Measurements from ENCODE around the gene ELMO1. TPM values are rescaled to one million over a fixed set of nuclear protein-coding genes. Genes with fewer than 3 reads are reported as not detected.

Gene ELMO1
- polyA plus RNA-seq, 1 experiment = not detected

GRCh38 chr7:36881233-36881874 lies 567.3 kb downstream of the ELMO1 start:
- CTCF ChIA-PET = no interaction called here
- POLR2A ChIA-PET = no interaction called here
- TF ChIP-seq CTCF (IDR thresholded peaks at IDR 0.05; ENCODE audit: insufficient read depth, low read depth, low read length) = no peak
- no peak overlapping the region for H3K4me3 ChIP-seq (ENCODE audit: low read depth, low read length)
- H3K36me3 ChIP-seq (ENCODE audit: control insufficient read depth, insufficient read depth, low read length) = no peaks in the 10 kb centered on the region
- no peaks in the 10 kb centered on the region for H3K27me3 ChIP-seq (ENCODE audit: control insufficient read depth, insufficient read depth, low read length)
- DNase-seq (ENCODE audit: low read depth) = no peak

GRCh38 chr7:36880108-36880507 lies 568.6 kb downstream of the ELMO1 start:
- no peak for DNase-seq (ENCODE audit: low read depth)
- POLR2A ChIA-PET = no interaction called here
- Histone ChIP-seq H3K4me3 (ENCODE audit: low read depth, low read length) (no peak overlapping the region), H3K36me3 (ENCODE audit: control insufficient read depth, insufficient read depth, low read length) (no peaks in the 10 kb centered on the region), H3K27me3 (ENCODE audit: control insufficient read depth, insufficient read depth, low read length) (no peaks in the 10 kb centered on the region)
- CTCF ChIA-PET = no interaction called here
- TF ChIP-seq CTCF (IDR thresholded peaks at IDR 0.05; ENCODE audit: insufficient read depth, low read depth, low read length) = no peak

- H3K27me3 ChIP-seq (ENCODE audit: control insufficient read depth, insufficient read depth, low read length) = no peaks in the 10 kb centered on the region
- no peak overlapping the region for H3K4me3 ChIP-seq (ENCODE audit: low read depth, low read length)
- ChIA-PET CTCF (no interaction called here), POLR2A (no interaction called here)
- DNase-seq (ENCODE audit: low read depth) = no peak
- TF ChIP-seq CTCF (IDR thresholded peaks at IDR 0.05; ENCODE audit: insufficient read depth, low read depth, low read length) = no peak
- no peaks in the 10 kb centered on the region for H3K36me3 ChIP-seq (ENCODE audit: control insufficient read depth, insufficient read depth, low read length)
These were observed 569.6 kb downstream of the ELMO1 start for GRCh38 chr7:36879021-36879420.

GRCh38 chr7:36878288-36878687 lies 570.4 kb downstream of the ELMO1 start:
- no peak for DNase-seq (ENCODE audit: low read depth)
- ChIA-PET POLR2A (no interaction called here), CTCF (no interaction called here)
- Histone ChIP-seq H3K27me3 (ENCODE audit: control insufficient read depth, insufficient read depth, low read length) (no peaks in the 10 kb centered on the region), H3K4me3 (ENCODE audit: low read depth, low read length) (no peak overlapping the region), H3K36me3 (ENCODE audit: control insufficient read depth, insufficient read depth, low read length) (no peaks in the 10 kb centered on the region)
- TF ChIP-seq CTCF (IDR thresholded peaks at IDR 0.05; ENCODE audit: insufficient read depth, low read depth, low read length) = no peak

GRCh38 chr7:36875794-36876193 lies 572.9 kb downstream of the ELMO1 start:
- Histone ChIP-seq H3K4me3 (ENCODE audit: low read depth, low read length) (no peak overlapping the region), H3K27me3 (ENCODE audit: control insufficient read depth, insufficient read depth, low read length) (no peaks in the 10 kb centered on the region), H3K36me3 (ENCODE audit: control insufficient read depth, insufficient read depth, low read length) (no peaks in the 10 kb centered on the region)
- TF ChIP-seq CTCF (IDR thresholded peaks at IDR 0.05; ENCODE audit: insufficient read depth, low read depth, low read length) = no peak
- ChIA-PET POLR2A (no interaction called here), CTCF (no interaction called here)
- no peak for DNase-seq (ENCODE audit: low read depth)

All from BJ (cell line).